ENCODE data around the gene ZNF80.

The ZNF80 gene

DNA sequence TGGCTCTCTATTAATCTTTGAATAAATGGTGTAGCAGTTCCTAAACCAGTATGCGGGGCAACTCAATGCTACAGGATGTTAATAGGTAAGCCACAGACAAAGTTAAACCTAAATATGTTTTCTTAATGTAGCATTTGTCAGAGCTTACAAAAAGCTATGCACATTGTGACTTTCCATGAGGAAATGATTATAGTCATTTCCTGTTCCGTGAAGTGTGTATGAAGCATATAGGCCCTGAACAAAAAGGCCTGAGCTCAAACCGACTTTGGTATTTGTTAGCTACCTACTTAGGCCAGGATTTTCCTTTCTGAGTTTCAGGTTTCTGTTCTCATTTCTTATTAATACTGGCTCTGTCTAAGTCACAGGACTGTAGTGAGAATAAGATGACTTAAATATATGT is 14.2 kb downstream of the ZNF80 start:
- no CpG with 5 or more reads among the region's 3 CpGs for WGBS, 2 donors (ENCODE audit: extremely low coverage in 2 of 2, insufficient read length in 2 of 2, insufficient replicate concordance in 1 of 2)
- H3K9ac ChIP-seq (ENCODE audit: low read depth, low read length, poor library complexity) = no peak overlapping the region
- no peak overlapping the region for H3K23ac ChIP-seq (ENCODE audit: low read depth, low read length, poor library complexity)
- DNase-seq (ENCODE audit: low spot score) = no peak
- H4K91ac ChIP-seq (ENCODE audit: low read depth, low read length, poor library complexity) = no peak overlapping the region
- no peak overlapping the region for H3K4ac ChIP-seq (ENCODE audit: low read length)
- peaks cover 2 to 4% of the 10 kb centered on the region in 2 donors for H3K4me1 ChIP-seq (ENCODE audit: control insufficient read depth in 2 of 2, insufficient read depth in 1 of 2, low read depth in 1 of 2, low read length in 2 of 2)
- H2BK5ac ChIP-seq (ENCODE audit: low read length) = no peak overlapping the region
- no peaks in the 10 kb centered on the region for H3K27me3 ChIP-seq (ENCODE audit: control insufficient read depth in 3 of 3, insufficient read depth in 3 of 3, low read depth in 1 of 3, low read length in 3 of 3)
- H2BK120ac ChIP-seq (ENCODE audit: low read depth, low read length) = no peak overlapping the region
- H2AFZ ChIP-seq (ENCODE audit: low read length) = no peak overlapping the region
- H3K36me3 ChIP-seq (replicated peaks in 1 of 2; ENCODE audit: control insufficient read depth in 2 of 2, insufficient read depth in 2 of 2, low read length in 2 of 2) = no peaks in the 10 kb centered on the region
- H3K4me3 ChIP-seq (ENCODE audit: low read length in 2 of 2) = no peak overlapping the region
- no peak overlapping the region for H3K4me2 ChIP-seq (ENCODE audit: insufficient read depth, low read length, poor library complexity, severe bottlenecking)
- no peak overlapping the region for H3K14ac ChIP-seq (ENCODE audit: low read length)
- H3K79me1 ChIP-seq (ENCODE audit: low read depth, low read length) = no peaks in the 10 kb centered on the region
- peaks cover 8 to 9% of the 10 kb centered on the region in 2 donors for H3K9me3 ChIP-seq (replicated peaks in 1 of 2; ENCODE audit: control insufficient read depth in 2 of 2, insufficient read depth in 1 of 2, low read depth in 1 of 2, low read length in 2 of 2)
- H3K18ac ChIP-seq (ENCODE audit: low read length) = no peak overlapping the region
- H4K8ac ChIP-seq (ENCODE audit: low read depth, low read length) = no peak overlapping the region
- no peak overlapping the region for H2BK15ac ChIP-seq (ENCODE audit: low read length)
- H2AK5ac ChIP-seq (ENCODE audit: low read depth, low read length) = no peak overlapping the region
- H3K27ac ChIP-seq (replicated peaks; ENCODE audit: low read length) = no peak overlapping the region
- no peak overlapping the region for H2BK12ac ChIP-seq (ENCODE audit: low read length)

DNA sequence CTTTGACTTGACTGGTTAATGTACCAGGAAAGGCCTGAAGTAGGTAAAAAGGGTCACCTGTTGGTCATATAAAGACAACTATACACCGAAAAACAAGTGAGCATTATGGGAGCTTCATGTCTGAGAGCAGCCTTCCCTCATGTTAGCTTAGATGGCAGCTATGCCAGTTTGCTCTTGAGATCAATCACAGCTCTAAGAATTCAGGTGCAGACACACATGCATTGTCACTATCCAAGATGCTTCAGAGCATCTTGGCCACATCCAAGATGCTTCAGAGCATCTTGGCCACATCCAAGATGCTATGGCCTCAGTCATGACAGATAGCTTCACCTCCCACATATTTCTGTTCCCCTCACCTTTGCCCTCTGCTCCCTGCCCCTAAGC is 15.5 kb downstream of the ZNF80 start:
- Histone ChIP-seq H2AK5ac (ENCODE audit: low read depth, low read length) (no peak overlapping the region), H3K27me3 (ENCODE audit: control insufficient read depth in 3 of 3, insufficient read depth in 3 of 3, low read depth in 1 of 3, low read length in 3 of 3) (no peaks in the 10 kb centered on the region), H4K91ac (ENCODE audit: low read depth, low read length, poor library complexity) (peak overlapping the region; percentile 50), H3K79me1 (ENCODE audit: low read depth, low read length) (no peaks in the 10 kb centered on the region), H2BK5ac (ENCODE audit: low read length) (no peak overlapping the region), H3K9me3 (replicated peaks in 1 of 2; ENCODE audit: control insufficient read depth in 2 of 2, insufficient read depth in 1 of 2, low read depth in 1 of 2, low read length in 2 of 2) (peaks cover 8 to 9% of the 10 kb centered on the region in 2 donors), H3K4me1 (ENCODE audit: control insufficient read depth in 2 of 2, insufficient read depth in 1 of 2, low read depth in 1 of 2, low read length in 2 of 2) (peaks cover 2 to 4% of the 10 kb centered on the region in 2 donors), H2AFZ (ENCODE audit: low read length) (no peak overlapping the region), H2BK15ac (ENCODE audit: low read length) (no peak overlapping the region), H3K9ac (ENCODE audit: low read depth, low read length, poor library complexity) (no peak overlapping the region), H3K4me3 (ENCODE audit: low read length in 2 of 2) (no peak overlapping the region), H3K4me2 (ENCODE audit: insufficient read depth, low read length, poor library complexity, severe bottlenecking) (no peak overlapping the region), H2BK120ac (ENCODE audit: low read depth, low read length) (no peak overlapping the region), H3K27ac (replicated peaks; ENCODE audit: low read length) (no peak overlapping the region), H3K14ac (ENCODE audit: low read length) (no peak overlapping the region), H3K23ac (ENCODE audit: low read depth, low read length, poor library complexity) (no peak overlapping the region), H2BK12ac (ENCODE audit: low read length) (no peak overlapping the region), H3K36me3 (replicated peaks in 1 of 2; ENCODE audit: control insufficient read depth in 2 of 2, insufficient read depth in 2 of 2, low read length in 2 of 2) (no peaks in the 10 kb centered on the region), H4K8ac (ENCODE audit: low read depth, low read length) (no peak overlapping the region), H3K18ac (ENCODE audit: low read length) (no peak overlapping the region), H3K4ac (ENCODE audit: low read length) (no peak overlapping the region)
- DNase-seq (ENCODE audit: low spot score) = no peak
- no CpG with 5 or more reads among the region's 1 CpG for WGBS, 2 donors (ENCODE audit: extremely low coverage in 2 of 2, insufficient read length in 2 of 2, insufficient replicate concordance in 1 of 2)

DNA sequence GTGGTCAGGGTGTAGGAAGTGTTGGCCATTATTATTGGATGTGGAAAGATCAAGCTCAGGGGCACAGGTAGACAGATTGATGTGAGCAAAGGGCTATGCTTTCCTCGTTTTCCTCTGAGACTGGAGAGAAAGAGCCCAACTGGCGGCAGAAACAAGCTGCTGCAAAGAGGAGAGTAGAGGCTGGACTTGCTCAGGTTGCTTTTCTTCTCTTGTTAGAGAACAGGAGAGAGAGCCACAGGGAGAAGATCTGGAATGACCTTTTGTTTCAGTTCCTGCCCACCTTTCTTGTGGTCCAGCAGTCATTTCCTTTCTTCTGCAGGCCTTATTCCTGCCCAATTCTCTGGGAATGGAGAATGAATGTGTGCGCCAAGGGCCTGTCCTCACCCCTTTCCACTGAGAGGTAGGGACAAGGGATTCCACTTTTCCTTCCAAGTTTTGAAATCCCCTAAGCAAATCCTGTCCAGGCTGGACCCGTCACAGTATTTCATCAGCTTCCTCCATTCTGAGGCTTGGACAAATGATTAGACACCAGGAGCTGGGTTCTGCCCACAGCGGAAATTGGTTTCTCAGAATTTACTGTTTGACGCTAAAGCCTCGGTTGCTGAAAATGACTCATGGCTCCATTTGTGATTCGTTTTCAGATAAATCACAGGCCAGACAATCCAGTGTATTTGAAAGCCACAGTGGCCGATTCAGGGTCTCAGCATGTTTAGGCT is 16.1 kb downstream of the ZNF80 start:
- no peak overlapping the region for H3K14ac ChIP-seq (ENCODE audit: low read length)

DNA sequence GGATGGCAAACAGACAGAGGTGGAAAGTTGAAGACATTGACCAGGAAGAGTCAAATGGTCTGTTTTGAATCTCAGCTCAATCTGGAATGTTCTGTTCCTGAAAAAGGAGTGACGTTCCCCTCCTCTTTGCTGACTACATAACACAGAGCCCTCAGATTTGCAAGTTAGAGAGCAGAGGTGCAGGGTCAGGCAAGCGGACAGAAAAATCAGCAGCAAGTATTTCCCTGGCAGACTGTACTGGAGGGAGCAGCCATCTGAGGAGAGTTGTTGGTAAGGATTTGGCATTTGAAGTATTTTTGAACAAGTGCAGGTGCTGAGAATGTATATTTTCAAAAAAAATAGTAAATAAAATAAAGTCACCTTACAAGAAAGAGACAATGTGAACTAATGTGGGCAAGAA is 17.6 kb downstream of the ZNF80 start:
- Histone ChIP-seq H3K14ac (ENCODE audit: low read length) (no peak overlapping the region), H2BK5ac (ENCODE audit: low read length) (no peak overlapping the region), H3K27me3 (ENCODE audit: control insufficient read depth in 3 of 3, insufficient read depth in 3 of 3, low read depth in 1 of 3, low read length in 3 of 3) (no peaks in the 10 kb centered on the region), H3K4me2 (ENCODE audit: insufficient read depth, low read length, poor library complexity, severe bottlenecking) (no peak overlapping the region), H4K91ac (ENCODE audit: low read depth, low read length, poor library complexity) (no peak overlapping the region), H2AK5ac (ENCODE audit: low read depth, low read length) (no peak overlapping the region), H2AFZ (ENCODE audit: low read length) (no peak overlapping the region), H3K4me3 (ENCODE audit: low read length in 2 of 2) (no peak overlapping the region), H2BK120ac (ENCODE audit: low read depth, low read length) (no peak overlapping the region), H3K4ac (ENCODE audit: low read length) (no peak overlapping the region), H3K9ac (ENCODE audit: low read depth, low read length, poor library complexity) (no peak overlapping the region), H3K27ac (replicated peaks; ENCODE audit: low read length) (no peak overlapping the region), H3K4me1 (ENCODE audit: control insufficient read depth in 2 of 2, insufficient read depth in 1 of 2, low read depth in 1 of 2, low read length in 2 of 2) (peaks cover 4 to 6% of the 10 kb centered on the region in 2 donors), H4K8ac (ENCODE audit: low read depth, low read length) (no peak overlapping the region), H3K18ac (ENCODE audit: low read length) (no peak overlapping the region), H2BK12ac (ENCODE audit: low read length) (no peak overlapping the region), H3K9me3 (replicated peaks in 1 of 2; ENCODE audit: control insufficient read depth in 2 of 2, insufficient read depth in 1 of 2, low read depth in 1 of 2, low read length in 2 of 2) (peaks cover 2 to 3% of the 10 kb centered on the region in 2 donors), H3K36me3 (replicated peaks in 1 of 2; ENCODE audit: control insufficient read depth in 2 of 2, insufficient read depth in 2 of 2, low read length in 2 of 2) (no peaks in the 10 kb centered on the region), H2BK15ac (ENCODE audit: low read length) (no peak overlapping the region), H3K79me1 (ENCODE audit: low read depth, low read length) (no peaks in the 10 kb centered on the region), H3K23ac (ENCODE audit: low read depth, low read length, poor library complexity) (no peak overlapping the region)
- no CpG with 5 or more reads among the region's 2 CpGs for WGBS, 2 donors (ENCODE audit: extremely low coverage in 2 of 2, insufficient read length in 2 of 2, insufficient replicate concordance in 1 of 2)
- DNase-seq (ENCODE audit: low spot score) = no peak

More for the DNA sequence above, 16.1 kb downstream of the ZNF80 start:
- Histone ChIP-seq H3K79me1 (ENCODE audit: low read depth, low read length) (no peaks in the 10 kb centered on the region), H3K9ac (ENCODE audit: low read depth, low read length, poor library complexity) (no peak overlapping the region), H3K4ac (ENCODE audit: low read length) (no peak overlapping the region), H2BK12ac (ENCODE audit: low read length) (no peak overlapping the region), H3K9me3 (replicated peaks in 1 of 2; ENCODE audit: control insufficient read depth in 2 of 2, insufficient read depth in 1 of 2, low read depth in 1 of 2, low read length in 2 of 2) (peaks cover 8 to 9% of the 10 kb centered on the region in 2 donors), H3K36me3 (replicated peaks in 1 of 2; ENCODE audit: control insufficient read depth in 2 of 2, insufficient read depth in 2 of 2, low read length in 2 of 2) (no peaks in the 10 kb centered on the region), H3K27ac (replicated peaks; ENCODE audit: low read length) (no peak overlapping the region), H3K27me3 (ENCODE audit: control insufficient read depth in 3 of 3, insufficient read depth in 3 of 3, low read depth in 1 of 3, low read length in 3 of 3) (no peaks in the 10 kb centered on the region), H4K8ac (ENCODE audit: low read depth, low read length) (no peak overlapping the region), H2BK15ac (ENCODE audit: low read length) (no peak overlapping the region), H3K4me3 (ENCODE audit: low read length in 2 of 2) (no peak overlapping the region), H4K91ac (ENCODE audit: low read depth, low read length, poor library complexity) (no peak overlapping the region), H2BK120ac (ENCODE audit: low read depth, low read length) (no peak overlapping the region), H3K4me2 (ENCODE audit: insufficient read depth, low read length, poor library complexity, severe bottlenecking) (no peak overlapping the region), H2AFZ (ENCODE audit: low read length) (no peak overlapping the region), H2AK5ac (ENCODE audit: low read depth, low read length) (no peak overlapping the region), H3K23ac (ENCODE audit: low read depth, low read length, poor library complexity) (no peak overlapping the region), H2BK5ac (ENCODE audit: low read length) (no peak overlapping the region), H3K4me1 (ENCODE audit: control insufficient read depth in 2 of 2, insufficient read depth in 1 of 2, low read depth in 1 of 2, low read length in 2 of 2) (peaks cover 2 to 4% of the 10 kb centered on the region in 2 donors), H3K18ac (ENCODE audit: low read length) (no peak overlapping the region)
- WGBS, 2 donors (ENCODE audit: extremely low coverage in 2 of 2, insufficient read length in 2 of 2, insufficient replicate concordance in 1 of 2) = no CpG with 5 or more reads among the region's 9 CpGs
- DNase-seq (ENCODE audit: low spot score) = no peak

Measured in neuronal stem cell (in vitro differentiated cells).